ENCODE results near the gene DGCR6L. TPM values are rescaled to one million over a fixed set of nuclear protein-coding genes. Genes with fewer than 3 reads are reported as not detected.

Gene DGCR6L
- total and polyA plus RNA-seq, 10 of the 15 experiments (the other 5 are each of a cell fraction or from before 2014, with no cell fraction given): 1.6 to 62.8 (median 22.6) TPM

DNA sequence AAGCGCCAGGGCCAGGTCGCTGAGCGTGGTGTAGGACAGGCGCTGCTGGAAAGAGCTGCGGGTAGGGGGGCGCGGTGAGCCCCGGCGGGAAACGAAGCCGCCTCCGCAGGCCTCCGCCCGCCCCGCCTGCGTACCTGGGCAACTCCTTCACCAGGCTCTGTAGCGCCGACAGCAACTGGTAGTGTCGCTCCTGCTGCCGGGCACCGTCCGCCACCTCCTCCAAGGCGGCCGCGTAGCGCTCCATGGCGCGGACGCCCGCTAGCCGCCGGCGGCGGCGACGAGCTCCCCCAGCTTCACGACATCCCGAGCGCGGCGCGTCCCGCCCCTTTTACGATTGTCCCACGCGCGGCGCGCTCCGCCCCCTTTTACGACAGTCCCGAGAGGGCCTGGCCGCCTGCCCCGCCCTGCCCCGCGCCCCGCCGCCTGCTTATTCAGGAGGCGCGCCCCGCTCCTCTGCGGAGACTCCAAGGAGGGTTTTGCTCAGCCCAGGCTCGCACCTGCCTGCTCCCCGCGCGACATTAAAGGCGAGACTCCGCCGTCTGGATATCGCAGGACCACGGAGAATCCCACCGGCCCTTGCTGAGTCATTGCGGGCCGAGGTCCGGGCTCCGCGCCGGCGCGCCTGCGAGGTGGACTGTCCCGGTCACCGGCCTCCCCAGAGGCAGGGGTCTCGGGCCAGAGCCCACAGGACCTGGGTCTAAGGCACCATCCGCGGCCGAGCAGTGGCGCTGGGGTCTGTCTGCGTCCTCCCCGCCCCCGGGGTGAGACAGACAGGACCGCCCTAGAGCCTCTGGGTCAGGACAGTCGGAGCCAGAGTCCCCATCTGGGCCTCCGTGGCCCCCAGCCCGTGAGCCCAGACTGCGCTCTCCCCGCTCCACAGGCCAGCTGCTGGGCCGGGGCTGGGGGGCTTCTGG, at the start of gene DGCR6L (continued):
- TF ChIP-seq SIN3A (IDR thresholded peaks at IDR 0.05; ENCODE audit: low read depth, low read length) (0 out of 2 replicates have a peak, but pooled peaks have one; percentile 26), HCFC1 (IDR thresholded peaks at IDR 0.05; ENCODE audit: low read length) (no peak), GATAD2B (conservative IDR thresholded peaks at IDR 0.05; ENCODE audit: low read depth) (0 out of 2 replicates have a peak, but pooled peaks have one; percentile 55), ZNF274 (IDR thresholded peaks at IDR 0.05; ENCODE audit: insufficient read depth, insufficient read length) (no peak), KDM1A (IDR thresholded peaks at IDR 0.05; ENCODE audit: borderline replicate concordance) (no peak), ZNF622 (IDR thresholded peaks at IDR 0.05) (no peak), TAF1 (IDR thresholded peaks at IDR 0.05; ENCODE audit: borderline replicate concordance, low read depth, low read length) (peak; percentile 31; the same call in 1 of the 2 replicates), CEBPZ (IDR thresholded peaks at IDR 0.05; ENCODE audit: low read depth, low read length) (no peak), ZNF24 (IDR thresholded peaks at IDR 0.05) (no peak), POLR2A (IDR thresholded peaks at IDR 0.05; ENCODE audit: low read depth, low read length) (peak; percentile 72), ATF7 (IDR thresholded peaks at IDR 0.05; ENCODE audit: low read depth) (no peak), PAX8 (IDR thresholded peaks at IDR 0.05) (no peak), NFYA (IDR thresholded peaks at IDR 0.05; ENCODE audit: borderline replicate concordance, low read depth, low read length) (no peak), CHD4 (IDR thresholded peaks at IDR 0.05) (no peak), CHD1 (IDR thresholded peaks at IDR 0.05; ENCODE audit: low read depth, low read length) (no peak), SMAD1 (IDR thresholded peaks at IDR 0.05; ENCODE audit: low read depth, partially characterized antibody) (no peak)
- TF ChIP-seq, protein P1, sequence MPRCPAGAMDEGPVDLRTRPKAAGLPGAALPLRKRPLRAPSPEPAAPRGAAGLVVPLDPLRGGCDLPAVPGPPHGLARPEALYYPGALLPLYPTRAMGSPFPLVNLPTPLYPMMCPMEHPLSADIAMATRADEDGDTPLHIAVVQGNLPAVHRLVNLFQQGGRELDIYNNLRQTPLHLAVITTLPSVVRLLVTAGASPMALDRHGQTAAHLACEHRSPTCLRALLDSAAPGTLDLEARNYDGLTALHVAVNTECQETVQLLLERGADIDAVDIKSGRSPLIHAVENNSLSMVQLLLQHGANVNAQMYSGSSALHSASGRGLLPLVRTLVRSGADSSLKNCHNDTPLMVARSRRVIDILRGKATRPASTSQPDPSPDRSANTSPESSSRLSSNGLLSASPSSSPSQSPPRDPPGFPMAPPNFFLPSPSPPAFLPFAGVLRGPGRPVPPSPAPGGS (IDR thresholded peaks at IDR 0.05; ENCODE audit: borderline replicate concordance, insufficient read depth, low read depth, low read length, poor library complexity, severe bottlenecking): no peak
- TF ChIP-seq, protein P2, sequence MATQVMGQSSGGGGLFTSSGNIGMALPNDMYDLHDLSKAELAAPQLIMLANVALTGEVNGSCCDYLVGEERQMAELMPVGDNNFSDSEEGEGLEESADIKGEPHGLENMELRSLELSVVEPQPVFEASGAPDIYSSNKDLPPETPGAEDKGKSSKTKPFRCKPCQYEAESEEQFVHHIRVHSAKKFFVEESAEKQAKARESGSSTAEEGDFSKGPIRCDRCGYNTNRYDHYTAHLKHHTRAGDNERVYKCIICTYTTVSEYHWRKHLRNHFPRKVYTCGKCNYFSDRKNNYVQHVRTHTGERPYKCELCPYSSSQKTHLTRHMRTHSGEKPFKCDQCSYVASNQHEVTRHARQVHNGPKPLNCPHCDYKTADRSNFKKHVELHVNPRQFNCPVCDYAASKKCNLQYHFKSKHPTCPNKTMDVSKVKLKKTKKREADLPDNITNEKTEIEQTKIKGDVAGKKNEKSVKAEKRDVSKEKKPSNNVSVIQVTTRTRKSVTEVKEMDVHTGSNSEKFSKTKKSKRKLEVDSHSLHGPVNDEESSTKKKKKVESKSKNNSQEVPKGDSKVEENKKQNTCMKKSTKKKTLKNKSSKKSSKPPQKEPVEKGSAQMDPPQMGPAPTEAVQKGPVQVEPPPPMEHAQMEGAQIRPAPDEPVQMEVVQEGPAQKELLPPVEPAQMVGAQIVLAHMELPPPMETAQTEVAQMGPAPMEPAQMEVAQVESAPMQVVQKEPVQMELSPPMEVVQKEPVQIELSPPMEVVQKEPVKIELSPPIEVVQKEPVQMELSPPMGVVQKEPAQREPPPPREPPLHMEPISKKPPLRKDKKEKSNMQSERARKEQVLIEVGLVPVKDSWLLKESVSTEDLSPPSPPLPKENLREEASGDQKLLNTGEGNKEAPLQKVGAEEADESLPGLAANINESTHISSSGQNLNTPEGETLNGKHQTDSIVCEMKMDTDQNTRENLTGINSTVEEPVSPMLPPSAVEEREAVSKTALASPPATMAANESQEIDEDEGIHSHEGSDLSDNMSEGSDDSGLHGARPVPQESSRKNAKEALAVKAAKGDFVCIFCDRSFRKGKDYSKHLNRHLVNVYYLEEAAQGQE (IDR thresholded peaks at IDR 0.05; ENCODE audit: low read depth, low read length): no peak
- TF ChIP-seq, protein P3, sequence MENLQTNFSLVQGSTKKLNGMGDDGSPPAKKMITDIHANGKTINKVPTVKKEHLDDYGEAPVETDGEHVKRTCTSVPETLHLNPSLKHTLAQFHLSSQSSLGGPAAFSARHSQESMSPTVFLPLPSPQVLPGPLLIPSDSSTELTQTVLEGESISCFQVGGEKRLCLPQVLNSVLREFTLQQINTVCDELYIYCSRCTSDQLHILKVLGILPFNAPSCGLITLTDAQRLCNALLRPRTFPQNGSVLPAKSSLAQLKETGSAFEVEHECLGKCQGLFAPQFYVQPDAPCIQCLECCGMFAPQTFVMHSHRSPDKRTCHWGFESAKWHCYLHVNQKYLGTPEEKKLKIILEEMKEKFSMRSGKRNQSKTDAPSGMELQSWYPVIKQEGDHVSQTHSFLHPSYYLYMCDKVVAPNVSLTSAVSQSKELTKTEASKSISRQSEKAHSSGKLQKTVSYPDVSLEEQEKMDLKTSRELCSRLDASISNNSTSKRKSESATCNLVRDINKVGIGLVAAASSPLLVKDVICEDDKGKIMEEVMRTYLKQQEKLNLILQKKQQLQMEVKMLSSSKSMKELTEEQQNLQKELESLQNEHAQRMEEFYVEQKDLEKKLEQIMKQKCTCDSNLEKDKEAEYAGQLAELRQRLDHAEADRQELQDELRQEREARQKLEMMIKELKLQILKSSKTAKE (IDR thresholded peaks at IDR 0.05; ENCODE audit: low read depth, poor library complexity, severe bottlenecking): no peak

Data from GM12878 (cell line).